Ecto neural progenitor cell (in vitro differentiated cells): ENCODE measurements around the gene TRMT1L.
"Not testable (repeated sequence)": the region's sequence is repeated elsewhere in the genome, so short reads cannot be mapped to it uniquely, and the experiment has no call there.

Experiments used
- DNase-seq: peaks from one replicate; pipeline ENCODE4 v3.0.0-alpha.2; 2018; ENCODE audit warnings: low spot score

TRMT1L gene

GRCh38 chr1:185156854-185157598, at the start of gene TRMT1L, which contains the start of gene SWT1:
Gene TRMT1L (minus strand): TSS chr1:185156953. CDS start chr1:185156712, 241 bp downstream.
Gene SWT1 (plus strand): TSS chr1:185157167. CDS start chr1:185160842, 3,675 bp downstream.
- DNase-seq = peak; percentile 98

GRCh38 chr1:185200889-185201288, 44.1 kb upstream of the TRMT1L start:
- no peak for DNase-seq

GRCh38 chr1:185198712-185199111, 42.0 kb upstream of the TRMT1L start:
- DNase-seq = not testable (repeated sequence)

GRCh38 chr1:185193756-185194155, 37.0 kb upstream of the TRMT1L start:
- no peak for DNase-seq

GRCh38 chr1:185170291-185170848, 13.6 kb upstream of the TRMT1L start:
- peak; percentile 68 for DNase-seq

- DNase-seq = no peak
Observed at GRCh38 chr1:185166106-185166505, 9.4 kb upstream of the TRMT1L start.

GRCh38 chr1:185162491-185162890, 5.7 kb upstream of the TRMT1L start:
- no peak for DNase-seq

- DNase-seq = no peak
Observed at GRCh38 chr1:185159966-185160365, 3.2 kb upstream of the TRMT1L start.

- DNase-seq = no peak
Observed at GRCh38 chr1:185158800-185159199, 2.0 kb upstream of the TRMT1L start.

GRCh38 chr1:185157599-185158412, 1.1 kb upstream of the TRMT1L start:
- no peak for DNase-seq

- DNase-seq = no peak
Observed at GRCh38 chr1:185156288-185156853, 382 bp downstream of the TRMT1L start.

- DNase-seq = no peak
Observed at GRCh38 chr1:185155600-185156287, 1.0 kb downstream of the TRMT1L start.

- DNase-seq = no peak
Observed at GRCh38 chr1:185154912-185155513, 1.7 kb downstream of the TRMT1L start.

GRCh38 chr1:185152187-185152767, 4.5 kb downstream of the TRMT1L start:
- no peak for DNase-seq

GRCh38 chr1:185151215-185151614, 5.5 kb downstream of the TRMT1L start:
- DNase-seq = no peak

GRCh38 chr1:185144233-185144632, 12.5 kb downstream of the TRMT1L start:
- no peak for DNase-seq

GRCh38 chr1:185139246-185139645, 17.5 kb downstream of the TRMT1L start:
- DNase-seq = no peak

- no peak for DNase-seq
Observed at GRCh38 chr1:185137896-185138545, 18.7 kb downstream of the TRMT1L start.

- DNase-seq = no peak
Observed at GRCh38 chr1:185132534-185132933, 24.2 kb downstream of the TRMT1L start.

GRCh38 chr1:185129708-185130107, 27.0 kb downstream of the TRMT1L start:
- DNase-seq = no peak

- DNase-seq = no peak
Observed at GRCh38 chr1:185112356-185112755, 44.4 kb downstream of the TRMT1L start.
